AG04450 (cell line): Measurements from ENCODE around the gene EMP3. TPM values are rescaled to one million over a fixed set of nuclear protein-coding genes. Genes with fewer than 3 reads are reported as not detected.

ENCODE experiments used
- CTCF ChIA-PET: fragments of 300-600, 350-600 bp; formaldehyde crosslinking; extraction: SDS; loops from one replicate; lab custom pipeline; 2022; ENCODE audit warnings: antibody characterized with exemption, inconsistent platforms; lab: Charles Lee
- POLR2A ChIA-PET: fragments of 350-600 bp; formaldehyde crosslinking; extraction: SDS; loops from one replicate; lab custom pipeline; 2021; ENCODE audit warnings: antibody characterized with exemption, inconsistent platforms; lab: Yijun Ruan, JAX
- DNase-seq: peaks from one replicate; pipeline ENCODE4 v3.0.0-alpha.2; 2011; ENCODE audit warnings: low read depth, low spot score
- H3K27ac ChIP-seq: one replicate; pipeline ENCODE4 v1.5.1; 2012; ENCODE audit warnings: low read depth, low read length, control low read depth
- H3K27me3 ChIP-seq: one replicate; pipeline ENCODE4 v1.6.0; 2012; ENCODE audit warnings: low read length; ENCODE audit not compliant: control insufficient read depth, insufficient read depth
- H3K4me3 ChIP-seq: 2 replicates; pipeline ENCODE4 v1.5.1; 2011; ENCODE audit warnings: mild to moderate bottlenecking, low read depth, low read length, control low read depth
- H3K9me3 ChIP-seq: 2 replicates; pipeline ENCODE4 v1.5.1; 2012; ENCODE audit warnings: low read length; ENCODE audit not compliant: control insufficient read depth, insufficient read depth
- CTCF ChIP-seq: IDR thresholded peaks from 2 replicates; pipeline ENCODE4 v1.5.1; 2011; ENCODE audit warnings: low read depth, low read length, control low read depth, inconsistent platforms
- polyA plus RNA-seq: library from polyadenylated mRNA; depleted of rRNA; stranded (reverse); fragments of >200 nt; gene quantifications from 2 replicates; pipeline ENCODE4 v1.2.3, GENCODE V29; 2011

EMP3 gene
- polyA plus RNA-seq, 1 experiment = 227 TPM

GRCh38 chr19:48321622-48322591 lies 3.4 kb upstream of the EMP3 start:
- H3K27me3 ChIP-seq = no peaks in the 10 kb centered on the region
- ChIA-PET POLR2A (interaction anchor here (0.5 to 3.6 kb wide), 5 partner anchors 12 to 50 kb away, joined by 3 to 32 read pairs (median 4); partner anchors contain the start of genes SYNGR4 and TMEM143), CTCF (interaction anchor here (0.6 to 5.3 kb wide), 4 partner anchors 12 to 198 kb away, joined by 3 to 29 read pairs (median 5); partner anchors contain the start of gene KDELR1)
- peaks cover 2% of the 10 kb centered on the region; the same call in 1 of the 2 replicates for H3K9me3 ChIP-seq
- H3K27ac ChIP-seq = peak overlapping the region; percentile 98
- no peak for TF ChIP-seq CTCF
- peak overlapping the region; percentile 63 for H3K4me3 ChIP-seq
- peak; percentile 97 for DNase-seq

- ChIA-PET CTCF (interaction anchor here (1.3 kb wide), 1 partner anchor 9 kb away, joined by 4 read pairs; no protein-coding TSS in a partner anchor), POLR2A (no interaction called here)
- TF ChIP-seq CTCF = no peak
- H3K9me3 ChIP-seq = no peaks in the 10 kb centered on the region; the same call in 1 of the 2 replicates
- H3K27me3 ChIP-seq = no peaks in the 10 kb centered on the region
- DNase-seq = no peak
- H3K4me3 ChIP-seq = peak overlapping the region; percentile 10; the same call in 1 of the 2 replicates
- H3K27ac ChIP-seq = no peak overlapping the region
Measured at GRCh38 chr19:48329167-48329891, 4.0 kb downstream of the EMP3 start.

GRCh38 chr19:48330012-48330681 lies 4.8 kb downstream of the EMP3 start:
- Histone ChIP-seq H3K4me3 (no peak overlapping the region), H3K27ac (no peak overlapping the region), H3K27me3 (no peaks in the 10 kb centered on the region), H3K9me3 (no peaks in the 10 kb centered on the region; the same call in 1 of the 2 replicates)
- ChIA-PET POLR2A (no interaction called here), CTCF (interaction anchor here (0.6 to 1.3 kb wide), 2 partner anchors 10 to 366 kb away, joined by 4 read pairs; no protein-coding TSS in a partner anchor)
- no peak for DNase-seq
- no peak for TF ChIP-seq CTCF

- ChIA-PET CTCF (interaction anchor here (0.5 to 3.1 kb wide), 7 partner anchors 9 to 113 kb away, joined by 3 to 34 read pairs (median 6); partner anchors contain the start of genes EMP3 and KDELR1), POLR2A (interaction anchor here (0.9 to 4.0 kb wide), 6 partner anchors 10 to 68 kb away, joined by 3 to 32 read pairs (median 6); partner anchors contain the start of genes SYNGR4 and TMEM143)
- Histone ChIP-seq H3K27me3 (no peaks in the 10 kb centered on the region), H3K4me3 (no peak overlapping the region), H3K27ac (peak overlapping the region; percentile 25), H3K9me3 (no peaks in the 10 kb centered on the region; the same call in 1 of the 2 replicates)
- TF ChIP-seq CTCF = no peak
- DNase-seq = no peak
Measured at GRCh38 chr19:48332351-48332661, 7.0 kb downstream of the EMP3 start.
